Fibroblast of the aortic adventitia (primary cell): ENCODE data around the gene EME2. TPM values are rescaled to one million over a fixed set of nuclear protein-coding genes. Genes with fewer than 3 reads are reported as not detected.

Source experiments
- DNase-seq: peaks from one replicate; pipeline ENCODE4 v3.0.0-alpha.2; 2010; ENCODE audit warnings: low read depth
- H3K4me3 ChIP-seq: 2 replicates; pipeline ENCODE4 v1.5.1; 2011; ENCODE audit warnings: low read depth, mild to moderate bottlenecking, control low read depth, low read length, moderate library complexity
- CTCF ChIP-seq: IDR thresholded peaks from 2 replicates; pipeline ENCODE4 v1.5.1; 2011; ENCODE audit warnings: mild to moderate bottlenecking, low read length, control low read depth, inconsistent platforms; ENCODE audit not compliant: insufficient read depth
- total RNA-seq: library from RNA; depleted of rRNA; stranded (reverse); fragments of >200 nt; gene quantifications from 2 replicates; pipeline ENCODE4 v1.2.3, GENCODE V29; 2012; ENCODE audit warnings: low replicate concordance

The EME2 gene
- 8.4 and 13.5 TPM in 2 replicates for total RNA-seq

GRCh38 chr16:1772362-1772907, at the start of gene EME2:
TSS of gene EME2 (plus strand) at chr16:1772810. CDS start at chr16:1773228, 418 bp downstream.
- TF ChIP-seq CTCF, result no peak
- DNase-seq, result no peak

GRCh38 chr16:1723450-1724147, 49.0 kb upstream of the EME2 start:
- TF ChIP-seq CTCF, result peak; percentile 83
- H3K4me3 ChIP-seq, result no peak overlapping the region
- peak; percentile 53 for DNase-seq

More at GRCh38 chr16:1772362-1772907, at the start of gene EME2:
- peak within 1 kb of the TSS; percentile 84 for H3K4me3 ChIP-seq

GRCh38 chr16:1724491-1724890, 48.1 kb upstream of the EME2 start:
- no peak for DNase-seq
- no peak overlapping the region for H3K4me3 ChIP-seq
- TF ChIP-seq CTCF, result no peak

- DNase-seq, result no peak
- TF ChIP-seq CTCF, result no peak
- no peak overlapping the region for H3K4me3 ChIP-seq
These were observed 45.7 kb upstream of the EME2 start for GRCh38 chr16:1726661-1727502.

GRCh38 chr16:1727651-1728624, 44.7 kb upstream of the EME2 start:
- no peak overlapping the region for H3K4me3 ChIP-seq
- DNase-seq, result no peak
- TF ChIP-seq CTCF, result no peak

- no peak overlapping the region for H3K4me3 ChIP-seq
- DNase-seq, result no peak
- TF ChIP-seq CTCF, result no peak
These were observed 43.6 kb upstream of the EME2 start for GRCh38 chr16:1729026-1729425.
